ENCODE measurements around the gene ZNF714.

GRCh38 chr19:21109116-21109515 lies 27.1 kb downstream of the ZNF714 start:
- TF ChIP-seq CTCF (conservative IDR thresholded peaks at IDR 0.05; ENCODE audit: low read depth, low read length) (no peak), EZH2 (IDR thresholded peaks at IDR 0.05; ENCODE audit: low read length, unreplicated experiment) (no peak)

Measured in PC-3 (cell line).